ENCODE measurements around the gene HNF1A.

Gene HNF1A

DNA sequence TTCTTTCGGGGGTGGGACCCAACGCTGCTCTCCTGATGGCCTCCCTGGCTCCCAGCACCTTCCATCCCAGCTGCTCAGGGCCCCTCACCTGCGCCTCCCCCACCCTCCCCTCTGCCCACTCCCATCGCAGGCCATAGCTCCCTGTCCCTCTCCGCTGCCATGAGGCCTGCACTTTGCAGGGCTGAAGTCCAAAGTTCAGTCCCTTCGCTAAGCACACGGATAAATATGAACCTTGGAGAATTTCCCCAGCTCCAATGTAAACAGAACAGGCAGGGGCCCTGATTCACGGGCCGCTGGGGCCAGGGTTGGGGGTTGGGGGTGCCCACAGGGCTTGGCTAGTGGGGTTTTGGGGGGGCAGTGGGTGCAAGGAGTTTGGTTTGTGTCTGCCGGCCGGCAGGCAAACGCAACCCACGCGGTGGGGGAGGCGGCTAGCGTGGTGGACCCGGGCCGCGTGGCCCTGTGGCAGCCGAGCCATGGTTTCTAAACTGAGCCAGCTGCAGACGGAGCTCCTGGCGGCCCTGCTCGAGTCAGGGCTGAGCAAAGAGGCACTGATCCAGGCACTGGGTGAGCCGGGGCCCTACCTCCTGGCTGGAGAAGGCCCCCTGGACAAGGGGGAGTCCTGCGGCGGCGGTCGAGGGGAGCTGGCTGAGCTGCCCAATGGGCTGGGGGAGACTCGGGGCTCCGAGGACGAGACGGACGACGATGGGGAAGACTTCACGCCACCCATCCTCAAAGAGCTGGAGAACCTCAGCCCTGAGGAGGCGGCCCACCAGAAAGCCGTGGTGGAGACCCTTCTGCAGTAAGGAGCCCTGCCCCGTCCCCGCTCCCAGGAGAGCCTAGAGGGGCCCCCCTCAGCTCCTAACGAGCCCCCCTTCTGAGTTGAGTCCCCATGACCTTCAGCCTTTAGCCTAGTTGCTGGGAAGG lies at the start of gene HNF1A:
HNF1A (plus strand) TSS at position 248 of the 924 bp plus-strand sequence; CDS start at position 474, 226 bp downstream.
- no peak within 1 kb of the TSS for H3K9ac ChIP-seq (ENCODE audit: low read depth, low read length)
- no peaks in the 10 kb centered on the region for H3K36me3 ChIP-seq (ENCODE audit: insufficient read depth, low read length)
- H3K4me1 ChIP-seq (ENCODE audit: insufficient read depth, low read length): no peaks in the 10 kb centered on the region; the same call in 1 of the 2 replicates
- no peaks in the 10 kb centered on the region for H3K9me3 ChIP-seq (ENCODE audit: control insufficient read depth, insufficient read depth, low read length)

GRCh38 chr12:120928864-120929652 lies 49.3 kb upstream of the HNF1A start:
- Histone ChIP-seq H3K36me3 (ENCODE audit: insufficient read depth, low read length) (no peaks in the 10 kb centered on the region), H3K9ac (ENCODE audit: low read depth, low read length) (no peak overlapping the region), H3K4me1 (ENCODE audit: insufficient read depth, low read length) (peaks cover 14% of the 10 kb centered on the region), H3K9me3 (ENCODE audit: control insufficient read depth, insufficient read depth, low read length) (no peaks in the 10 kb centered on the region)

DNA sequence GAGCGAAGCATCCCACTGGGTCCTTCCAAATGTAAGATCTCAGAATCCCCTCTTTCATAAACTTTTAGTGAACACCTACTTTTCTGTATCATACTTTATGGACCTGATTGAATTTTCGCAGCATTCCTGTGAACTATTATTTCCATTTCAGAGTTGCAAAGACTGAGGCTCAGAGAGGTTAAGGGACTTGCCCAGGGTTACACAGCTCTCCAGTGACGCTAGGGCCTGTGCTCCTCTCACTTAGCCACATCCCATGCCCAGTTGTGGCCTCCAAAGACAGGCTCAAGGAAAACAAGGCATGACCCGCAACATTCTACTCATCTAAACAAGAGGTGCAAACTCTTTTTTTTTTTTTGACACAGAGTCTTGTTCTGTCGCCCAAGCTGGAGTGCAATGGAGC lies 48.3 kb upstream of the HNF1A start:
- no peak overlapping the region for H3K9ac ChIP-seq (ENCODE audit: low read depth, low read length)
- H3K4me1 ChIP-seq (ENCODE audit: insufficient read depth, low read length): peaks cover 11% of the 10 kb centered on the region
- H3K36me3 ChIP-seq (ENCODE audit: insufficient read depth, low read length): no peaks in the 10 kb centered on the region
- no peaks in the 10 kb centered on the region for H3K9me3 ChIP-seq (ENCODE audit: control insufficient read depth, insufficient read depth, low read length)

DNA sequence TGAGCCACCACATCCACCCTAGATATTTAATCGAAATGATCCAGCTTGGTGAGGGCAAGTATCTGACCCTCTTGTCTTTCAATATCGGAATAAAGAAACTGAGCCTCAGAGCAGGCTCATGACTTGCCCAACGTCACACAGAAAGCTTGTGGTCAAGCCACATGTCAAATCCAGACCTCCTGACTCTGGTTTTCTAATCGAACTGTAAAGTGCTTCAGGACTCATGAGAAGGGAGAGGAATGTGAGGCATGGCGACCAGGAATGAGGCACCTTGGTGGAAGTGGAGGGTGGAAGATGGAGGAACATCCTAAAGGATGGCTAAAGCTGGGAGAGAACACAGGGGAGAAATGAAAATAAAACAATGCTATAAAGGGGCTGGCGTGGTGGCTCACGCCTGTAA lies 46.3 kb upstream of the HNF1A start:
- Histone ChIP-seq H3K9me3 (ENCODE audit: control insufficient read depth, insufficient read depth, low read length) (no peaks in the 10 kb centered on the region), H3K4me1 (ENCODE audit: insufficient read depth, low read length) (no peaks in the 10 kb centered on the region), H3K9ac (ENCODE audit: low read depth, low read length) (no peak overlapping the region), H3K36me3 (ENCODE audit: insufficient read depth, low read length) (no peaks in the 10 kb centered on the region)

DNA sequence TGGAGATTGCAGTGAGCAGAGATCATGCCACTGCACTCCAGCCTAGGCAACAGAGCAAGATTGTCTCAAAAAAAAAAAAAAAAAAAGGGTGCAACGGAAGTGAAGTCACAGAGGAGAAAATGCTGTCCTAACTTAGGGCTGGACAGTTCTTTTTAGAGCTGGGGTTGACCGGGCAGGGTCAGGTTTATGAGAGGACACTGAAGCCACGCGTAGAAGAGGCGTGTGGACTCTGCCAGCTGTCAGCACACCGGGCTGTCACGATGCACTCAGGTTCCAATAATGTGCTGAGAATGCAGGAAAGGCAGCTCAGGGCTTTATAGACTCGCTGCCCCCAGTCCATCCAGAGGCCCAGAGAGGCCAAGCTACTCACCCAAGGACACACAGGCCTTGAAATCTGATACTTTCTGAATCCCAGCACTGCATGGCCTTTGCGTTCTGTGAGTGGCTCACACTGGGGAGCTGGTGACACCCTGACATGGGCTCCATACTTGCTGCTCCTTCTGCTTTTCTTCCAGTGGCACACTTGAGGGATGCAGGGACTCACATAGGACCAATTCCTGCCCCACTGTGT lies 45.3 kb upstream of the HNF1A start:
- Histone ChIP-seq H3K9ac (ENCODE audit: low read depth, low read length) (no peak overlapping the region), H3K9me3 (ENCODE audit: control insufficient read depth, insufficient read depth, low read length) (no peaks in the 10 kb centered on the region), H3K36me3 (ENCODE audit: insufficient read depth, low read length) (no peaks in the 10 kb centered on the region), H3K4me1 (ENCODE audit: insufficient read depth, low read length) (no peaks in the 10 kb centered on the region)

- Histone ChIP-seq H3K9ac (ENCODE audit: low read depth, low read length) (no peak overlapping the region), H3K4me1 (ENCODE audit: insufficient read depth, low read length) (no peaks in the 10 kb centered on the region), H3K9me3 (ENCODE audit: control insufficient read depth, insufficient read depth, low read length) (no peaks in the 10 kb centered on the region), H3K36me3 (ENCODE audit: insufficient read depth, low read length) (no peaks in the 10 kb centered on the region)
These were observed 44.6 kb upstream of the HNF1A start for GRCh38 chr12:120933786-120934185.

DNA sequence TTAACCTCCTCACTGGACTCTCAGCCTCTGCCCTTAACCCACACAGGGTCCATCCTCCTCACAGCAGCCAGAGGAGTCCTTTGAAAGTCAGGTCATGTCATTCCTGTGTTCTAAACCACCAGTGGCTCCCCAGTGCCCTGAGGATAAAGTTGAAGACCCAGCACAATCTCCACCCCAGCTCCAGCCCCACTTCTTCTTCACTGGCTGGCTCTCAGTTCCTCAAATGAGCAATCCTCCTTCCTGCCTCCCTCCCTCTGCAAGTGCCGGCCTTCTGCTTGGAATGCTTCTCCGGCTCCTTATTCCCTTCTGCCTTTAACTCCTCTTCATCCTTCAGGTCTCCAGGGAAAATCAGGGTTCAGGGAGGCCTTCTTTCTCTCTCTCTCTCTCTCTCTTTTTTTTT lies 42.1 kb upstream of the HNF1A start:
- Histone ChIP-seq H3K4me1 (ENCODE audit: insufficient read depth, low read length) (no peaks in the 10 kb centered on the region), H3K9ac (ENCODE audit: low read depth, low read length) (no peak overlapping the region)

DNA sequence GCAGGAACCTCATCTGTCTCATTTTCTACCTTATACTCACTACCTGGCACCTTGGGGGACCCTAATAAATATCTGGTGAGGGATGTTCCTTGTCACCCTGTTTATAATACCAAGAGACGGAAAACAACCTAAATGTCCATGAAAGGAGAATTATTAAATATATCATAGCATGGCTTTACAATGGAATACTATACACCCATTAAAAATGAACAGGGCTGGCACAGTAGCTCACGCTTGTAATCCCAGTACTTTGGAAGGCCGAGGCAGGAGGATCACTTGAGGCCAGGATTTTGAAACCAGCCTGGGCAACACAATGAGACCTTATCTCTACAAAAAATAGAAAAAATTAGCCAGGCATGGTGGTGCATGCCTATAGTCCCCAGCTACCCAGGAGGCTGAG lies 39.8 kb upstream of the HNF1A start:
- no peaks in the 10 kb centered on the region for H3K36me3 ChIP-seq (ENCODE audit: insufficient read depth, low read length)

More for the DNA sequence above, 42.1 kb upstream of the HNF1A start:
- Histone ChIP-seq H3K9me3 (ENCODE audit: control insufficient read depth, insufficient read depth, low read length) (no peaks in the 10 kb centered on the region), H3K36me3 (ENCODE audit: insufficient read depth, low read length) (no peaks in the 10 kb centered on the region)

DNA sequence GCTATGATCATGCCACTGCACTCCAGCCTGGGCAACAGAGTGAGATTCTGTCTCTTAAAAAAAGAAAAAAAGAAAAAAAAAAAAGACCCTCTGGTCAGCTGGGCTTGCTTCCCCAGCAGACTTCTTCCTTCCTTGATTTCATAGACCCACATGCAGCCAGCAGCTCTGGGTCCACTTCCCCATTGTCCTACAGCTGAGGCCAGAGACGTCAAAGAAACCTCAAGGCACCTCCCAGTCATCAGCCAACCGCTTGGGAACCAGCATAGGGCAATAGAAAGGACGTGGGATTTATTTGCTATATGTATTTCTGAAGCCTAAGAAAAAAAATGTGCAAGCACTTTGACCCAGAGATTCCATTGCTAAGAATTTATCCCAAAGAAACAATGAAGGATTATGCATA lies 38.8 kb upstream of the HNF1A start:
- Histone ChIP-seq H3K9me3 (ENCODE audit: control insufficient read depth, insufficient read depth, low read length) (no peaks in the 10 kb centered on the region), H3K9ac (ENCODE audit: low read depth, low read length) (no peak overlapping the region), H3K4me1 (ENCODE audit: insufficient read depth, low read length) (no peaks in the 10 kb centered on the region), H3K36me3 (ENCODE audit: insufficient read depth, low read length) (no peaks in the 10 kb centered on the region)

More for the DNA sequence above, 39.8 kb upstream of the HNF1A start:
- Histone ChIP-seq H3K4me1 (ENCODE audit: insufficient read depth, low read length) (no peaks in the 10 kb centered on the region), H3K9me3 (ENCODE audit: control insufficient read depth, insufficient read depth, low read length) (no peaks in the 10 kb centered on the region), H3K9ac (ENCODE audit: low read depth, low read length) (no peak overlapping the region)

DNA sequence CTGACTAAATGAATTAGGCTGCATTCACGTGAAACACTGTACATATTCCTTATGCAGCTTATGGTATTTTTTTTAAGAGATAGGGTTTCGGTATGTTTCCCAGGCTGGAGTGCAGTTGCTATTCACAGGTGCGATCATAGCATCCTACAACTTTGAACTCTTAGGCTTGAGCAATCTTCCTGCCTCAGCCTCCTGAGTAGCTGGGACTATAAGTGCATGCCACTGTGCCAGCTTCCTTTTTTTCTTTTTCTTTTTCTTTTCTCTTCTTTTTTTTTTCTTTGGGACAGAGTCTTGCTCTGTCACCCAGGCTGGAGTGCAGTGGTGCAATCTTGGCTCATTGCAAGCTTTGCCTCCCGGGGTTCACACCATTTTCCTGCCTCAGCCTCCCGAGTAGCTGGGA lies 38.3 kb upstream of the HNF1A start:
- Histone ChIP-seq H3K9ac (ENCODE audit: low read depth, low read length) (no peak overlapping the region), H3K36me3 (ENCODE audit: insufficient read depth, low read length) (no peaks in the 10 kb centered on the region), H3K9me3 (ENCODE audit: control insufficient read depth, insufficient read depth, low read length) (no peaks in the 10 kb centered on the region), H3K4me1 (ENCODE audit: insufficient read depth, low read length) (no peaks in the 10 kb centered on the region)

DNA sequence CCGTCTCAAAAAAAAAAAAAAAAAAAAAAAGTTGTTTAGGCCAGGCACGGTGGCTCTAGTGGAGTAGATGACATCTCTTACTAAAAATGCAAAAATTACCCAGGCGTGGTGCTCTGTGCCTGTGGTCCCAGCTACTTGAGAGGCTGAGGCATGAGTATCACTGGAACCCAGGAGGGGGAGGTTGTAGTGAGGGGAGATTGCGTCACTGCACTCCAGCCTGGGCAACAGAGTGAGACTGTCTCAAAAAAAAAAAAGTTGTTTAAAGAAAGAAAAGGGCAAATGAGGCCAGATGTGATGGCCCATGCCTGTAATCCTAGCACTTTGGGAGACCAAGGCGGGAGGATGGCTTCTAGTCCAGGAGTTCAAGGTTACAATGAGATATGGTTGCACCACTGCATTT lies 37.5 kb upstream of the HNF1A start:
- Histone ChIP-seq H3K9ac (ENCODE audit: low read depth, low read length) (no peak overlapping the region), H3K9me3 (ENCODE audit: control insufficient read depth, insufficient read depth, low read length) (no peaks in the 10 kb centered on the region)

DNA sequence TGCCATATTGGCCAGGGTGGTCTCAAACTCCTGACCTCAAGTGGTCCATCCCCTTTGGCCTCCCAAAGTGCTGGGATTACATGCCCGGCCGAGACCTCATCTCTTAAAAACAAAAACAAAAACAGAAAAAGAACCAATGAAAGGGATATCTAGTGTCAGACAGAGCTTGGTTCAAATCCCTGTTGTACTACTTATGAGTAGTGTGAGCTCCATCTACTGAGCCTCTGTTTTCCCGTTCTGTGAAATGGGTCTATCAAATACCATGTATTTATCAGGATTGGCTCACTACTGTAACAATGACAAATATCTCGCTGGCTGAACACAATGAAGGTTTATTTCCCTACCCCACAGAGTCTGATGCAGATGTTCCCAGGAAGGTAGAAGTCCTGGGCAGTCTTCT lies 36.9 kb upstream of the HNF1A start:
- H3K36me3 ChIP-seq (ENCODE audit: insufficient read depth, low read length): no peaks in the 10 kb centered on the region
- no peaks in the 10 kb centered on the region for H3K4me1 ChIP-seq (ENCODE audit: insufficient read depth, low read length)
- no peaks in the 10 kb centered on the region for H3K9me3 ChIP-seq (ENCODE audit: control insufficient read depth, insufficient read depth, low read length)
- H3K9ac ChIP-seq (ENCODE audit: low read depth, low read length): no peak overlapping the region

More for the DNA sequence above, 37.5 kb upstream of the HNF1A start:
- H3K4me1 ChIP-seq (ENCODE audit: insufficient read depth, low read length): no peaks in the 10 kb centered on the region
- no peaks in the 10 kb centered on the region for H3K36me3 ChIP-seq (ENCODE audit: insufficient read depth, low read length)

- no peak overlapping the region for H3K9ac ChIP-seq (ENCODE audit: low read depth, low read length)
- H3K4me1 ChIP-seq (ENCODE audit: insufficient read depth, low read length): no peaks in the 10 kb centered on the region
- no peaks in the 10 kb centered on the region for H3K9me3 ChIP-seq (ENCODE audit: control insufficient read depth, insufficient read depth, low read length)
- no peaks in the 10 kb centered on the region for H3K36me3 ChIP-seq (ENCODE audit: insufficient read depth, low read length)
These were observed 36.4 kb upstream of the HNF1A start for GRCh38 chr12:120941846-120942405.

DNA sequence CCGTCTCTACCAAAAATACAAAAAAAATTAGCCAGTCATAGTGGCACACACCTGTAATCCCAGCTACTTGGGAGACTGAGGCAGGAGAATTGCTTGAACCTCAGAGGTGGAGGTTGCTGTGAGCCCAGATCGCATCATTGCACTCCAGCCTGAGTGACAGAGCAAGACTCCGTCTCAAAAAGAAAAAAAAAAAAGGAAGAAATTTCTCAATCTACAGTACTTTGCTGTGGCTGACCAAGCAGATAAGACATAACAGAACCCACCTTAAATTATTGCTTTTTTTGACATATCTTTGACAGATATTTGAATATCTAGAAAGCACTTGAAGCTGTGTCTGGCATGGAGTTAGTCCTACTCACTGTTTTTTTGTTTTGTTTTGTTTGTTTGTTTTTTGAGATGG lies 34.9 kb upstream of the HNF1A start:
- no peaks in the 10 kb centered on the region for H3K36me3 ChIP-seq (ENCODE audit: insufficient read depth, low read length)
- H3K4me1 ChIP-seq (ENCODE audit: insufficient read depth, low read length): no peaks in the 10 kb centered on the region
- H3K9me3 ChIP-seq (ENCODE audit: control insufficient read depth, insufficient read depth, low read length): no peaks in the 10 kb centered on the region
- H3K9ac ChIP-seq (ENCODE audit: low read depth, low read length): no peak overlapping the region
